GM20431 (cell line): ENCODE data around the gene RBM4B.
"Not testable (repeated sequence)": the region's sequence is repeated elsewhere in the genome, so short reads cannot be mapped to it uniquely, and the experiment has no call there.

Source experiments
- in situ Hi-C: fragments of 300-500 bp; cut with MseI, MboI; formaldehyde crosslinking; loops from one replicate; pipeline ENCODE4 v1.15.0; 2020; ENCODE audit warnings: low sequenced_read_pairs; ENCODE audit not compliant: unreplicated experiment

RBM4B gene, protein sequence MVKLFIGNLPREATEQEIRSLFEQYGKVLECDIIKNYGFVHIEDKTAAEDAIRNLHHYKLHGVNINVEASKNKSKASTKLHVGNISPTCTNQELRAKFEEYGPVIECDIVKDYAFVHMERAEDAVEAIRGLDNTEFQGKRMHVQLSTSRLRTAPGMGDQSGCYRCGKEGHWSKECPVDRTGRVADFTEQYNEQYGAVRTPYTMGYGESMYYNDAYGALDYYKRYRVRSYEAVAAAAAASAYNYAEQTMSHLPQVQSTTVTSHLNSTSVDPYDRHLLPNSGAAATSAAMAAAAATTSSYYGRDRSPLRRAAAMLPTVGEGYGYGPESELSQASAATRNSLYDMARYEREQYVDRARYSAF

DNA sequence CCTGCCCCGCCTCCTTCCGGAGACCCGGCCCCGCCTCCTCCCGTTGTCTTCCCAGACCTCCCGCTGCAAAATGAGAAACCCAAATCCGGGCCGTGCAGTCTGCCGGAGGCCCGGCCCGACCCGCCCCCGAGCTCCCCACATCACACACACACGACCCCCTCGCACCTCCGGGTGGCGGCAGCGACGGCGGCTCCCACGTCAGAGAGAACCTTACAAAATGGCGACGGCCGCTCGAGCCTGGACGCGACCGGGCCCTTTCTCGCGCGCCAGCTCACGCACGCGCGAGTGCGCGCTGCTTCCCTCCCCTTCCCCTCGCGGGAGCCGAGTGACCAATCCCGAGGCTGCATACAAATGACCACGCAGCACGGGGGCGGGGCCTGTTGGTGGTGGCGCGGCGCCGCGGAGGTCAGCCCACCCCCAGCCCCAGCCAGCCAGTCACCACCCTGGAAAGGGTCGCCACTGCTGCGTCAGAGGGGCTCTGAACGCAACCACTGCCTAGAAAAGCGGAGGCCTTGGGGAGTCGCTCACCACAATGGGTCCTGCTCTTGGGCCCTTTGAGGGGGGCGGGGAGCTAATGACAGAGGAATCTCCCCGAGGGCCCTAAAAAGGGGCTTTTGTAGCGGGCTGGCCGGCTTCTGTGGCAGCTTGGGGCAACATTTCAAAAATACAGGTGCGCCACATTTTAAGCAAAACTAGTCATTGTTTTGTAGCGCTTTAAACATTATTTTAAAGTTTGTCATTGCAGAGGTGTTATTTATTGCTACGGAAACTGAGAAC, at the start of gene RBM4B:
RBM4B (minus strand) TSS at position 289 of the 777 bp plus-strand sequence. CDS start 808 bp downstream, outside the sequence.
- in situ Hi-C loops, result loop anchor here (10.0 to 25.0 kb wide), 2 partner anchors 103 to 265 kb away; partner anchors contain the start of gene NPAS4

DNA sequence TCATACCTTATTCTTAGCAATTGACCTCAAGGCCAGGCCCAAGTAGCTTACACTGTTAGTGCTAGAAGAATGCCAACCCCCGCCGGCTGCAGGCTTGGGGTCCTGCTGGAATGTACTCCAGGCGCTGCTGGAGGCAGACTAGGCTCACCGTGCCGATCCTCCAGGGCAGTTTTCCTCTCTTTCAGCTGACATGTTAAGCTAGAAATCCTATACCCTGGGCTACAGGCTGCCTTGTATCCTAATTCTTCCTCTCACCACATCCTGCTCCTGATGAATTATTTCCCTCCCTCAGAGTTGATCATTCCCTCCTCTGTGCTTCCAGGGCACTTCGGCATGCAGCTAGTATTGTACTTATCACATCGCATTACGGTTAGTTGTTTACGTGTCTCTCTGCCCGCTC, 48.0 kb upstream of the RBM4B start:
- in situ Hi-C loops, result no loop called here

DNA sequence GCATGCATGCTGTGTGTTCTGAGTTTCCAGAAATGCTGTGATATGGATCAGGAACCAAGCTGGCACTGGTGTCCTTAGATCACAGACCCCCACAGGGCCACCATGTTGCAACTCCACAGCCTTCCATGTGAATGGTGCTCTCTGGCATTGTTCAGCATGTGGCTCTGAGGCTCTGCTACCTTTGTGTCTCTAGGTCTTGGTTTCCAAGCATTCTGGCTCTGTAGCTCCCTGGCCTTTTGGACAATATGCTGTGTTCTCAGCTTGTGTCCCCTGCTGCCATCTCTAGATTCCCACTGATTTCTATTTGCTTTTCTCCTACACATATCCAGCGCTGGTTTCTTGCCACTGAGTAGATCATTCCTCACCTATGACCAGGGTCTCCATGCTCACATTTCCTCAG, 47.4 kb upstream of the RBM4B start:
- in situ Hi-C loops, result no loop called here

DNA sequence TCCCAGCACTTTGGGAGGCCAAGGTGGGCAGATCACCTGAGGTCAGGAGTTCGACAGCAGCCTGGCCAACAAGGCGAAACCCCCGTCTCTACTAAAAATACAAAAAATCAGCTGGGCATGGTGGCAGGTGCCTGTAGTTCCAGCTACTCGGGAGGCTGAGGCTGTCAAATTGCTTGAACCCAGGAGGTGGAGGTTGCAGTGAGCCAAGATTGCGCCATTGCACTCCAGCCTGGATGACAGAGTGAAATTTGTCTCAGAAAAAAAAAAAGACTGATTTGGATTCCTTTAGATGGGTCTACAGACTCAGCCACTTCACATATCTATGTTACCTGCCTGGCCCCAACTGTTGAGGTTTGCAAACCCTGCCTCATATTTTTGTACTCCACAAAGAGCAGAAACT, 46.5 kb upstream of the RBM4B start:
- in situ Hi-C loops, result not testable (repeated sequence)

DNA sequence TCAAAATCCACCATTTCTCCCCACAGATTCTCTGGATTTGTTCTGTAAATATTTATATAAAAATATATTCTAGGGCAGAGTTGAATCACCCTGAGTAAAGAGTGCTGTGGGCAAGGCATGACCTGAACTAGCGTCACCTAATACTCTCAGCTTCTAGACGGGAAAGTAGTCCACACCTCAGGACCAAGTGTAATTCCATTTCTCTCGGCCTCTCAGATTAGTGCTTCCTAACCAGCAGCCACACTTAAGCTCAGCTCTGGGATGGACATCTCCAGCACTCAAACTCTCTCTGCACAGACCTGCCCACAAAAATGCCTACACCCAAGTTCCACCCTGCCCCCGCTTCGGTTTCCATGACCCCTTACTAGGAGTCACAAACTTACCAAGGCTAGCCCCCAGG, 46.0 kb upstream of the RBM4B start:
- in situ Hi-C loops, result no loop called here

DNA sequence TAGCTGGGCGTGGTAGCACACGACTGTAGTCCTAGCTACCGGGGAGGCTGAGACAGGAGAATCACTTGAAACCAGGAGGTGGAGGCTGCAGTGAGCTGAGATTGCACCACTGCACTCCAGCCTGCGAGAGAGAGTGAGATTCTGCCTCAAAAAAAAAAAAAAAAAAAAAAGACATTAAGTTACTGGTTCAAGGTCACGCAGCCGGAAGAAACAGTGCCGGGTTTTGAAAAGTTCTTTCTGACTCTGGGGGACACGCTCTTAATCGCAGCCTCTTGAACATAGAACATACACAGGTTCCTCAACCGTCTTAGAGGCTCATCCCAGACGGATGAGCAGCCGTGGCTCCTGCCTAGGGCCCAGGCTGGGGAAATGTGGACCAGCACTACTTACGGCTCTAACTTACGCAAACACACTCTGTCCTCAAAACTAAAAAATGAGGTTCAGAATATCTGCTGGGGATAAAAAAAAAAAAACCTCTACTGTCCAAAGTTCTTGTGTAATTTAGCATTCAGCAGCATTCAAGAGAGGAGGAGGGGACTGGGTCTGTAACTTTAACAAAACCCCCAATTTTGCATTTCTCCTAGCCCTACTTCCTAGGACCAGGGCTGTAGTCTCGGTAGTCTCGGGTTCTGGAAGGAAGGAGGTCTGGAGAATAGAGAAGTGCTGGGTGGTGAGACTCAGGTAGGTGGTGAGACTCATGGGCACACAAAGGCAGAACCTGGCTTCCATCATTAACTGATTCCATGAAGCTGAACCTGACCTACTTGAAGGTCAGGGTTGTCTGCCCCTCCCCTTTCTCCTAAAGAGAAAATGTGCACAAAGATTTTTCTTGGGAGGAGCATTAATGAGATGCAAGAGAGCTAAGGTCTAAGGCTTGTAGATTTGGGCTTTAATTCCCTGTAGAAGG, 45.3 kb upstream of the RBM4B start:
- in situ Hi-C loops, result no loop called here

DNA sequence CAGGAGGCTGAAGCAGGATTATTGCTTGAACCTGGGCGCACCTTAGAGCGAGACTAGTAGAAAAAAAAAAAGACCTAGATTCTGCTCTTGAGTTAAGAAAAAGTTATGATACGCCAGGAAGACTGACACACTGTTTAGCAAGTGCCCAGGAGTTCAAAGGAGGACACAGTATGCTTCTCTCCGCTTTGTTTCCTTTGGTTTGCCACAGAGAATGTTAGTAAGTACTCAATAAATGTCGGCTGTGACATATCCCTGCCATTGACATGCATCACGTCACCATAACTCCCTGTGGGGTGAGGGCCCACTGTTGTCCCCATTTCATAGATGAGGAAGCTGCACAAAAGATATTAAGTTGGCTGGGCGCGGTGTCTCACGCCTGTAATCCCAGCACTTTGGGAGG, 44.3 kb upstream of the RBM4B start:
- in situ Hi-C loops, result no loop called here

DNA sequence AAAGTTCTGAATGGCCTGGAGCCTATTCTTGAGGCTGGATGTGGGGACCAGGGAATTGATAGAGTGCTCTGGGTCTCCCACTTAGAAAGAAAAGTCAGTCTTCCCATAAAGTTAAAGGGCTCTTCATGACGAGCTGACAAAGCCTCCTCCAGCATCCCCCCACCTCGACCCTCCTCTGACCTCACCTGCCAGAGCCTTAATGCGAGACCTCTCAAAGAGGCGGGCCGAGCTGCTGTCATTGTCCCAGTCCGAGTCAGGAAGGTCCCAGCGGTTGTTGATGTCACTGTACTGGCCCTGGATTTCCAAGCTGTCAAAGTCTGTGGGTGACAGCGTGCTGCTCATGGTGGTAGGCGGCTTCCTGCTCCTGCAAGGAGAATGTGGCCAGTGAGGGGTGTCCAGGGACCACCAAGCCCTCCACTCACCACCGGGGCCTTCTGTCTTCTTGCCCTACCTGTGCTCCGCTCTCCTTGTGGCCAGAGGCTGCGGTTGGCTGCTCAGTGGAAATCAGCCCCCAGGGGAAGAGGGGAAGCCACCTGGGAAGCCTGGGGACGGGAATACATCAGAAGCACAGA, 43.3 kb upstream of the RBM4B start:
- in situ Hi-C loops, result no loop called here

DNA sequence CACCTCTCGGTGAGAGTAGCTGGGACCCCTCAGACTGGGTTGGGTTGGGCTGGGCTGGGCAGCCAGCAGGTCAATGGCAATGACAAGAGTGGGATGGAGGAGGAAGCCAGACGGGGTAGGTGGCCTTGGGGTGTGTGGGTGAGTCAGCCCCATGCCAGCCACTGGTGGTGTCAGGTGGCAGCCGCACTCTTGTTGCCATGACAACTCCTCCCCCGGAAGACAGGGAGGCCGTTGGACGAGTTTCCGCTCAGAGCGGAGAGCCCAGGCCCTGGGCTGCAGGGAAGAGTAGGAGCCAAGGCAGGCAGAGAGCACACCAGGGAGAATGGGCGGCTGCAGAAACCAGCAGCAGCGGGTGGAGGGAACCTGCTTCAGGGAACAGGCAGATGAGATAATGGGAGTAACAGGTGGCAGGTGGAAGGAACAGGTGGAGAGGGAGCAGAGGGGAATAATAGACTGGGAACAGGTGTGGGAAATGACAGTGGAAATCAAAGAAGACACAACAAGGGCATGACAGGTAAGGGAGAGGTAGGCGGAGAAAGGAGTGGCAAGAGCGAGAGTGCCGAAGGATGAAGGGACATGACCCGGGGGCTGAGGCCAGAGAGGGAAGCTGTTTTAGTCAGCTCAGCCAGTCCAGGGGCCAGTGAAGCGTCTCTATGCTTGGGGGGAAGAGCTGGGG, 42.7 kb upstream of the RBM4B start:
- in situ Hi-C loops, result no loop called here

DNA sequence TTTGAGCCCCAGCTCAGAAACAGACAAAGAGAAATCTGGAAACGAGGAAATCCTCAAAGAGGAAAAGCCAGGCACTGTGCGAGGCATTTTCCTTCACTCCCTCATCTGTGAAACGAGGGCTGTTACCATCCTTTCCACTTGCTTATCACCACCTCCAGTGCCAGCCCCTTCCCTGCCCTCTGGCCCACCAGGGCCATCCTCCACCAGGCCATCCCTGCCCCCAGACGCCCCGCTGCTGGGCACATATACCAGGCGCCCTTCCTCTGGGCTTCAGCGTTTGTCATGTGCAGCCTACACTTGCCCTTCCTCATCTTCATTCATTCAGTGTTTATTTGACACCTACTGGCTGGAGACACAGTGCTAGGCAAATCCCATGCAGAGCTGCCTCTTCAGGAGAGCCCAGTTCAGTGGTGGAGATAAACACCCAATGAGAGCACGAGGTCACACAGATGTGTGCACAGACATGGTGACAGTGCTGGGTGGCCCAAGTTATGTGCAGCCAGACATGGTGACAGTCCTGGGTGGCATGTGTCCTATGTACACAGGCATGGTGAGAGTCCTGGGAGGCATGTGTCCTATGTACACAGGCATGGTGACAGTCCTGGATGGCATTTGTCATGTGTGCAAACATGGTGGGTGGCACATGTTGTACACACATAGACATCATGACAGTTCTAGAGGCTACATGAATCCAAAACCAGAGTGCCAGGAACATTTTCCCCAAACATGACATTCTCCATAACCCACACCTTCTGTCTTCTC, 41.6 kb upstream of the RBM4B start:
- in situ Hi-C loops, result no loop called here

DNA sequence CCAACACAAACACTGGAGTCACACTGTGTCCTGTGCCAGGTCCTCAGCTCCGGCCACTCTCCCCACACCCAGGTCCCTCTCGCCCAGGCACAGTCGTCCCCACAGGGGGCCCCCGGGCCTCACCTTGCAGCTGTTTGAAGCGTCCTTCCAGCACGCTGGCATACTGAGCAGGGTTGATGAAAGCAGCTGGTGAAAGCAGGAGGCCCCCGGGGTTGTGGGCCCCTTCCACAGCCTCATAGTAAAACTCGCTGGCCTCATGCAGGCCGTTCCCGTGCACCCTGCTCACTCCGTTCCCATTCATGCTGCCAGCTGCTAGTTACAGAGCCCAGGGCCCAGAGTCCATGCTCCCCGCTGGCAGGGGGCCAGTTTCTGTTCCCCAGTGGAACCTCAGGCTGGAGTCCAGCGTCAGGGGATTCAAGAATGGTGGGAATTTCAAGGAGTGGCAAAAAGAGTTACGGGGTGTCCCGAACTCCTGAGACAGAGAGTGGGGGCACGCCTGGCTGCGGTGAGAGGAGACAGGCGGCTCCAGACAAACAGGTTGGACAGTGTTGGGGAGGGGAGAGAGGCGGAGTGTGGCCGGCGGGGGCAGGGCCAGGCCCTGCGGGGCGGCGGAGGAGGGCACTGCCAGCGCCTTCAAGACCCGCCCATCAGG, 40.8 kb upstream of the RBM4B start:
- in situ Hi-C loops, result no loop called here

DNA sequence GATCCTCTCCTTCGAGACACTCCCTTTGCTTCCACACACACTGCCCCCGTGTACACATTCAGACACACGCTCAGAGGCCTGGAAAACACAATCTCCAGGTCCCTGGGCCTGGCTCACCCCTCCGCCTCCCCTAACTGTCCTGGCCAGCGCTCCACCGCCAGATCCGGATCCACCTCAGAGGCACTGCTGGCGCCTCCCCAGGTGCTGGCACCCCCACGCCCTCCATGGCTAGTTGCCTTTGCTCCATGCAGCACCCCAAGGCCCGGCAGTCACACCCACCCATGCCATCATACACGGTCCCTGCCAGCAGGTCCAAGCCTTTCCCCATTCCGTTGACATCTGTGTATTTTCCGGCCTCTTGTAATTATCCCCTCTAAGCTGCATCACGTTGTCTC, 40.2 kb upstream of the RBM4B start:
- in situ Hi-C loops, result no loop called here

DNA sequence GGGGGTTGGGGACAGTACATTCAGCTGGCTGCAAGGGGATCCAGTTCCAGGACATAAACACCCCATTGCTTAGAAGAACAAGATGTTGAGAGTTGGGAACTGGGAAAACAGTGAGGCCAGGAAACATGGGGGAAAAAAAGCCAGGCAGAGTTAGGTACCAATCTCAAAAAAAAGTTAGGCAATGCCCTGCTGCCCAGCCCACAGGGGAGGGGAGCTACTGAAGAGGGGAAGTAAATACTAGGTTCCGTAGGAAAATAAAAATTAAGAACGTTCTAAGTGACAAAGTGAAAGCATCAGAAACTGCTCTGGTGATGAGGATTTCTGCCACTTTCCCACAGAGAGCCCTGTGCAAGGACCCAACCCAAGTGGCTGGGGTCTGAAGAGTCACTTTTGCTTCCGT, 39.3 kb upstream of the RBM4B start:
- in situ Hi-C loops, result no loop called here

DNA sequence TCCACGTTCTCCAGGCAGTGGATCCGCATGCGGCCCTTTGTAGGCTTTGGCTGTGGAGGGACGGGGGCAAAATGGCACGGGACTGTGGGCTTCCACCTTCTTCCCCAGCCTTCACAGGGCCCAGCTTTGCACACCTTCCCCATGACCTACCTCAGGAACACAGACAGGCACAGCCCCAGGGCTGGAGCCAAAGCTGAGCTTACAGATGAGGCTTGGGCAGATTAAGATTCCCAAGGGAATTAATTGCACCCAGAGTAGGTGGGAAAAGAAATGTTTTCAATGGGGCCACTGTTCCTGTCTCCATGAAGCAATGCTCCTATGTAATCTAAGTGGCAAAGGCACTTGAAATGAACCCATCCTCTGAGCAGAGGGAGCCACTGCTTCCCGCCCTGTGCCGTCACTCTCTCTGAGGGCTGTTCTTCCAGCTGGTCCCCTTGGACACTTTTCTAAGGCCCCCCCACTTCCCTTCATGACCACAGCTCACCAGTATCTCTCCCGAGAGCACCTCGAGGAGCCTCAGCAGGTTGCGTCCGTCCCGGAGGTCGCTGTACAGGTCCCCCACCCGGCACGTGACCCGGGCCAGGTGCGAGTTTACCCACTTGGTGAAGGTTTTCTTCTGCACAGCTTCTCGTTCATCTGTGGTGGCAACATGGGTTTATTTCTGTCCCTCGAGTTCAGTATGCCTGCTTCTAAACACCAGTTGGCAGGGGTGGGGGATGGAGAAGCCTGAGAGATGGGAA, 37.8 kb upstream of the RBM4B start:
- in situ Hi-C loops, result no loop called here

DNA sequence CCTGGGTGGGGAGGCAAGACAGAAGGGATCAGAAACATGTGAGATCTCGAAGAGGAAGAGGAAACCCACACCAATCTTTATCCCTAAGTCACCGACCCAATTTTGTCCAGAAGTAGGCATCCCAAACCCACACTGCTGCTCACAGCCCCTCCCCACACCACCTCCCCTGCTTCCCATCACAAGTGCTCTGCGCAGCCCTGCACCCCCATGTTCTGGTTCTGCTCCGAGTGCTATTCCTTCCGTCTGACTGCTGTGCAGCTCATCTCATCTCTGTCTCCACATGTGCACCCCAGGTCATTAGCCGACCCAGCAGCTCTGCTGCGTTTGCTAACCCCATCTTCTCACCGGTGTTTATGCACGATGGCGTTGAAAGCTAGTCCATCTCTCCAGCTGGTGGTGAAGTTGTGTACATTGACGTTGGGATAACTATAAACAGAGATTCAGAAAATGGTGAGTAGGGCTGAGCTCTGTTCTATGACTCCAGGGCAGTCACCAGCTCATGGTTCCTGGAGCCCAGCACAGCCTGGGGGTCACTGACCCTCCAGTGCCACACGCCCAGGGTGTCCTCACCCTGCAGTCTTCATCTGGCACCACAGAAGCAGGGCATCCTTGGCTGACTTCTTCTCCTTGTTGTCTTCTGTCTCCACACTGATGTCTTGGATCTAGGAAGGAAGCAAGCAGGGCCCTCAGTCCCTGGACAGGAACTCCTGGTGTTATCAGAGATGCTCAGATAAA, 36.2 kb upstream of the RBM4B start:
- in situ Hi-C loops, result no loop called here

DNA sequence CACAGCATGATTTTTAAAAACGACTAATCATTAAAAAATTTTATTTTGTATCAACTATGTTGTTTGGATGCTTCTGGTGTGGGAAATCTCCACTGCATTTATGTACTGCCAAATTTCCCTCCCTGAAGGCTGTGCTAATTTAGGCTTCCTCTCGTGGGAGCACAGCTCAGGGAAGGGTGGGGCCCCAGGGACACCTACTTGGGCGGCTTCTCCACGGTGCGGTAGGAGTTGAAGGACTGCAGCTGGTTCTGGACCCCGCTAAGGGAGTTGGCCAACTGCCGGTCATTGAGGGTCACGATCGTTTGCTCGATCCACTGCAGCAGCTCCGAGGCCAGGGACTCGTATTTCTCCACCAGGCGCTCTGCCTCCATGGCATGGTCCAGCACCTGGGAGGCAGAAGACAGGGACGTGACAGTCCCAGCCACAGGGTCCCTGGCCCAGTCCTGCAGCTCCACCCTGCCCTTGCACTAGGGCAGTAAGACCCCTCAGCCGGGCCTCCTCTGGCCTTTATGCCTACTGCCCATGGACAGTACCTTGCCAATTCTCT, 32.8 kb upstream of the RBM4B start:
- in situ Hi-C loops, result no loop called here

DNA sequence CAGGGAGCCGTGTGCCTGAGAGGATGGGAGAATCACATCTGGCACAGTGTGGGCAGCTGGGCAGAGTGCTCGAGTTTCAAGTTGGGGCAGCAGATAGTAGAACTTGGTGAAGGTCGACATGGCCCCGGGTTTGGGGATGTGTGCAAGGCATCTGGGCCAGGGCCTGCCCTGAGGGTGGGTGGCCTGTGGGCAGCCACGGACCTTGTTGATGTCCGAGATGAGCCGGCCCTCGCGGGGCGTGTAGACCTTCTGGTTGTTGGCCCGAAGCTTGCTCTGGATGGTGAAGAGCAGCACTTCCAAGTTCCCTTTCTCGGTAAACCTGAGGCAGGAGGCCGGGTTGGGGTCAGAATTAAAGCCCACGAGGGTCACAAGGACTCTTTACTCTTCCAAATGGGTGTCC, 31.0 kb upstream of the RBM4B start:
- in situ Hi-C loops, result no loop called here
